Subcutaneous adipose tissue (tissue), 4 donors: ENCODE data around the gene CACNA1B. TPM values are rescaled to one million over a fixed set of nuclear protein-coding genes. Genes with fewer than 3 reads are reported as not detected.

ENCODE experiments used
- total RNA-seq, 4 donors: library from RNA; depleted of rRNA; stranded (reverse); fragments of >200 nt; gene quantifications; one replicate each; pipeline ENCODE4 v1.1.0, GENCODE V29; 2016
- TF ChIP-seq, protein P1 (sequence below): fragments of 450-650 bp; IDR thresholded peaks from one replicate; pipeline ENCODE4 v1.5.1; 2016; ENCODE audit warnings: low read depth, mild to moderate bottlenecking, control low read depth, antibody characterized with exemption, moderate library complexity

CACNA1B gene
- total RNA-seq, 4 donors from 2014 or later, result not detected

DNA sequence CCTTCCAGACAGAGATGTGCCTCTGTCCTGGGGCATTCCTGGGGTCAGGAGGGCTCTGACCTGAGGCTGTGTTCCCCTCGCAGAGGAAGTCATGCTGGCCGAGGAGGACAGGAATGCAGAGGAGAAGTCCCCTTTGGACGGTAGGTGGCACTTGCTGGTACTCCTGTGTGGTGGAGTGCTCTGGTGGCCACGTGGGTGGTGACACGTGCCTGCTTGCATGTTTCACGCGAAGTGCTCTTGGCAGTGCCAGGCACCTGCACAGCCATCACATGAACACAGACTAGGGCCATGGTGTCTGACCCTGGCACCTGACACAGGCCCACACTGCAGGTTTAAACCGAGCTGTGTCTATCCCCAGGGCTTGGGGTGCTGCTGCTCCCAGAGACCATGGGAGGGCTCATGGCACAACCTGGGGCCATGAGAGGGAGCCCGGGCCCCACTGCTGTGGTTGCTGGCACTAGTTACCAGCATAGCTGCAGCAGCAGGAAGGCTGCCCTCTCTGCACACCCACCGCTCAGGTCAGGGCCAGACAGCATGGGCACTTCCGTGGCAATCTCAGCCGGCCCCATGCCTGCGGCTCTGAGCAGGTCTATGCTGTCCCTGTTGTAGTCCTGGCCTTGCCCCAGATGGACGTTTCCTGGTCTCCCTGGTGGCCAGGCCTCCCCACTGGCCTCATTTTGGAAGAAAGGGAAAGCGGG, 79.3 kb downstream of the CACNA1B start:
- TF ChIP-seq, protein P1, sequence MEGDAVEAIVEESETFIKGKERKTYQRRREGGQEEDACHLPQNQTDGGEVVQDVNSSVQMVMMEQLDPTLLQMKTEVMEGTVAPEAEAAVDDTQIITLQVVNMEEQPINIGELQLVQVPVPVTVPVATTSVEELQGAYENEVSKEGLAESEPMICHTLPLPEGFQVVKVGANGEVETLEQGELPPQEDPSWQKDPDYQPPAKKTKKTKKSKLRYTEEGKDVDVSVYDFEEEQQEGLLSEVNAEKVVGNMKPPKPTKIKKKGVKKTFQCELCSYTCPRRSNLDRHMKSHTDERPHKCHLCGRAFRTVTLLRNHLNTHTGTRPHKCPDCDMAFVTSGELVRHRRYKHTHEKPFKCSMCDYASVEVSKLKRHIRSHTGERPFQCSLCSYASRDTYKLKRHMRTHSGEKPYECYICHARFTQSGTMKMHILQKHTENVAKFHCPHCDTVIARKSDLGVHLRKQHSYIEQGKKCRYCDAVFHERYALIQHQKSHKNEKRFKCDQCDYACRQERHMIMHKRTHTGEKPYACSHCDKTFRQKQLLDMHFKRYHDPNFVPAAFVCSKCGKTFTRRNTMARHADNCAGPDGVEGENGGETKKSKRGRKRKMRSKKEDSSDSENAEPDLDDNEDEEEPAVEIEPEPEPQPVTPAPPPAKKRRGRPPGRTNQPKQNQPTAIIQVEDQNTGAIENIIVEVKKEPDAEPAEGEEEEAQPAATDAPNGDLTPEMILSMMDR, result no peak

GRCh38 chr9:137959641-137960411, 82.2 kb downstream of the CACNA1B start:
- TF ChIP-seq, protein P1, result no peak

- TF ChIP-seq, protein P1, result no peak
Measured at GRCh38 chr9:137960496-137960895, 82.9 kb downstream of the CACNA1B start.

DNA sequence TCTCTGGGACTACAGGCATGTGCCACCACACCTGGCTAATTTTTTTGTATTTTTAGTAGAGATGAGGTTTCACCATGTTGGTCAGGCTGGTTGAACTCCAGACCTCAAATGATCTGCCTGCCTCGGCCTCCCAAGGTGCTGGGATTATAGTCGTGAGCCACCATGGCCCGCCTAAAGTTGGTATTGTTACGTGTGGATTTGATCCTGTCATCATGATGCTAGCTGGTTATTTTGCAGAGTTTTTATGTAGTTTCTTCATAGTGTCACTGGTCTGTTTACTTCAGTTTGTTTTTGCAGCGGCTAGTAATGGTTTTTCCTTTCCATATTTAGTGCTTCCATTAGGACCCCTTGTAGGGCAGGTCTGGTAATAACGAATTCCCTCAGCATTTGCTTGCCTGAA, 85.9 kb downstream of the CACNA1B start:
- TF ChIP-seq, protein P1, result no peak

DNA sequence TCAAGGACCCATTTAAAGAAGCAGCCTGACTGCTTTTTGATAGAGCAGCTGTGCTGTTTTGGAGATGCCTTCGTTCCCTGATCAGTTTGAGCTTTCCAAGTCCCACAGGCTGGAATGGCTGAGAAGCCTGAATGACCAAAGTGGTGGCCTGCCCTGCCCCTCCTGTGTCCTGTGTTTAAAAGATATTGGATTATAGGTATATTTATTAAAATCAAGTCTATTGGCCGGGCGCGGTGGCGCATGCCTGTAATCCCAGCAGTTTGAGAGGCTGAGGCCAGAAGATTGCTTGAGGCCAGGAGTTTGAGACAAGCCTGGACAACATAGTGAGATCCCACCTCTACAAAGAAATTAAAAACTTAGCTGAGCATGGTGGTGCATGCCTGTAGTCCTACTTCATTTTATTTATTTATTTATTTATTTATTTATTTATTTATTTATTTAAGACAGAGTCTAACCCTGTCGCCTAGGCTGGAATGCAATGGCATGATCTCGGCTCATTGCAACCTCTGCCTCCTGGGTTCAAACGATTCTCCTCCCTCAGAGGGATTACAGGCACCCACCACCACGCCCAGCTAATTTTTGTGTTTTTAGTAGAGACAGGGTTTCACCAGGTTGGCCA, 87.7 kb downstream of the CACNA1B start:
- TF ChIP-seq, protein P1, result no peak

GRCh38 chr9:137967280-137967953, 89.8 kb downstream of the CACNA1B start:
- TF ChIP-seq, protein P1, result no peak
